Endothelial cell of umbilical vein (primary cell): ENCODE data around the gene ERBB4. TPM values are rescaled to one million over a fixed set of nuclear protein-coding genes. Genes with fewer than 3 reads are reported as not detected.

ENCODE experiments used
- BruUV-seq: library from RNA; stranded (reverse); fragments of 400-500 nt; replicated peaks from 2 replicates; lab custom pipeline; 2021; lab: Mats Ljungman, UMichigan
- CTCF ChIA-PET: fragments of 300-600, 350-600 bp; sonication (Branson Sonifier 250); formaldehyde crosslinking; loops from one replicate; lab custom pipeline; 2021; ENCODE audit warnings: antibody characterized with exemption, inconsistent platforms; lab: Charles Lee
- POLR2A ChIA-PET: fragments of 300-600, 350-600 bp; sonication (Branson Sonifier 250); formaldehyde crosslinking; loops from one replicate; lab custom pipeline; 2021; ENCODE audit warnings: antibody characterized with exemption, inconsistent platforms; lab: Charles Lee
- DNase-seq: peaks from one replicate; pipeline ENCODE4 v3.0.0-alpha.2; 2011; ENCODE audit warnings: low read depth, low spot score
- FAIRE-seq: peaks from 2 replicates; lab custom pipeline; 2011; peaks lifted over from hg19 to GRCh38; lab: Jason Lieb, UNC
- H2AFZ ChIP-seq: 2 replicates; pipeline ENCODE4 v1.6.0; 2012; ENCODE audit warnings: low read depth, low read length, control low read depth, inconsistent platforms
- H3K27ac ChIP-seq: 2 replicates; pipeline ENCODE4 v1.5.1; 2011; ENCODE audit warnings: low read depth, mild to moderate bottlenecking, control low read depth, low read length, moderate library complexity; ENCODE audit not compliant: insufficient read depth
- H3K27me3 ChIP-seq, 2 experiments: 2 replicates each; pipeline versions ENCODE4 v1.6.0 to v1.6.1; 2011; ENCODE audit warnings: low read length in 2 of 2, mixed read lengths in 1 of 2; ENCODE audit not compliant: control insufficient read depth in 2 of 2, insufficient read depth in 2 of 2
- H3K36me3 ChIP-seq, 2 experiments: 2 replicates in 1 of 2; 3 replicates in 1 of 2; pipeline ENCODE4 v1.5.1; 2011; ENCODE audit warnings: low read length in 2 of 2, mild to moderate bottlenecking in 1 of 2, moderate library complexity in 1 of 2; ENCODE audit not compliant: control insufficient read depth in 2 of 2, insufficient read depth in 2 of 2; ENCODE audit errors: extremely low read depth in 1 of 2
- H3K4me1 ChIP-seq: 3 replicates; pipeline ENCODE4 v1.5.1; 2011; ENCODE audit warnings: mild to moderate bottlenecking, low read length; ENCODE audit not compliant: control insufficient read depth, insufficient read depth; ENCODE audit errors: extremely low read depth
- H3K4me2 ChIP-seq: 2 replicates; pipeline ENCODE4 v1.6.1; 2011; ENCODE audit warnings: low read length, control low read depth, mixed read lengths; ENCODE audit not compliant: insufficient read depth
- H3K4me3 ChIP-seq, 3 experiments: fragments of 200-600 bp in 1 of 3; sonication (generic), shearing (Covaris generic) in 1 of 3; replicated peaks in 1 of 3; 2 replicates each; pipeline ENCODE4 v1.5.1; 2011 to 2016; ENCODE audit warnings: control low read depth in 3 of 3, low read length in 3 of 3, mild to moderate bottlenecking in 2 of 3, inconsistent platforms in 1 of 3, low read depth in 1 of 3, moderate library complexity in 1 of 3; ENCODE audit not compliant: insufficient read depth in 1 of 3
- H3K79me2 ChIP-seq: 2 replicates; pipeline ENCODE4 v1.6.0; 2012; ENCODE audit warnings: low read length, inconsistent platforms; ENCODE audit not compliant: control insufficient read depth, insufficient read depth
- H3K9ac ChIP-seq: replicated peaks from 2 replicates; pipeline ENCODE3; 2011; ENCODE audit warnings: low read length, control low read depth; ENCODE audit not compliant: insufficient read depth; ENCODE audit errors: extremely low read depth
- H3K9me1 ChIP-seq: replicated peaks from 3 replicates; pipeline ENCODE4 v1.6.0; 2011; ENCODE audit warnings: mild to moderate bottlenecking, low read length; ENCODE audit not compliant: control insufficient read depth, insufficient read depth; ENCODE audit errors: extremely low read depth
- H3K9me3 ChIP-seq: replicated peaks from 2 replicates; pipeline ENCODE4 v1.5.1; 2012; ENCODE audit warnings: low read length, inconsistent platforms; ENCODE audit not compliant: control insufficient read depth, insufficient read depth
- H4K20me1 ChIP-seq: replicated peaks from 2 replicates; pipeline ENCODE3; 2011; ENCODE audit warnings: mild to moderate bottlenecking, low read length; ENCODE audit not compliant: control insufficient read depth, insufficient read depth; ENCODE audit errors: extremely low read depth
- GATA2 ChIP-seq: IDR thresholded peaks from 2 replicates; pipeline ENCODE4 v1.7.0; 2011; ENCODE audit warnings: low read depth, mild to moderate bottlenecking, moderate library complexity, mixed read lengths, low read length; ENCODE audit not compliant: insufficient read length, insufficient read depth
- dilution Hi-C: fragments of 300-500 bp; cut with MboI; formaldehyde crosslinking; loops from one replicate; pipeline ENCODE4 v1.15.0; 2019; ENCODE audit warnings: low sequenced_read_pairs; ENCODE audit not compliant: extremely low pct_ligation_motif_present
- intact Hi-C: fragments of 100-400 bp; cut with micrococcal nuclease; formaldehyde crosslinking; loops from one replicate; pipeline ENCODE4 v1.10.0; 2022
- polyA plus RNA-seq, 4 experiments: library from polyadenylated mRNA; depleted of rRNA in 3 of 4; stranded (reverse) in 3 of 4; unstranded in 1 of 4; fragments of >200 nt; gene quantifications; 2 replicates each; pipeline versions ENCODE4 v1.2.1 to v1.2.3, GENCODE V29; 2011 to 2012; ENCODE audit warnings: missing spikeins in 1 of 4
- total RNA-seq: library from RNA; stranded (reverse); gene quantifications from 2 replicates; pipeline ENCODE4 v1.2.3, GENCODE V29; 2021
- TF ChIP-seq, protein P1 (sequence below), 2 donors: IDR thresholded peaks; 1 replicate in 1 of 2; 2 replicates in 1 of 2; pipeline ENCODE4 v1.5.1; 2011; ENCODE audit warnings: low read length in 2 of 2, mild to moderate bottlenecking in 2 of 2, moderate library complexity in 2 of 2, control low read depth in 1 of 2, inconsistent platforms in 1 of 2, low read depth in 1 of 2; ENCODE audit not compliant: insufficient read depth in 1 of 2; ENCODE audit errors: extremely low read depth in 1 of 2

ERBB4 gene
- total and polyA plus RNA-seq, 2 donors (not counting 3 experiments of a cell fraction or from before 2014, with no cell fraction given): 0.01 to 0.27 TPM

GRCh38 chr2:212549463-212549862, 10.9 kb upstream of the ERBB4 start:
- BruUV-seq: no TSS peak
- Histone ChIP-seq H3K9me3 (no peaks in the 10 kb centered on the region), H2AFZ (no peak overlapping the region), H3K4me1 (no peaks in the 10 kb centered on the region), H3K36me3 (no peaks in the 10 kb centered on the region), H3K9ac (no peak overlapping the region), H3K4me3 (no peak overlapping the region), H4K20me1 (no peaks in the 10 kb centered on the region), H3K79me2 (no peaks in the 10 kb centered on the region), H3K9me1 (no peaks in the 10 kb centered on the region), H3K27me3 (peaks cover 0 to 1% of the 10 kb centered on the region in 2 experiments), H3K27ac (no peak overlapping the region), H3K4me2 (no peak overlapping the region)
- TF ChIP-seq, protein P1, sequence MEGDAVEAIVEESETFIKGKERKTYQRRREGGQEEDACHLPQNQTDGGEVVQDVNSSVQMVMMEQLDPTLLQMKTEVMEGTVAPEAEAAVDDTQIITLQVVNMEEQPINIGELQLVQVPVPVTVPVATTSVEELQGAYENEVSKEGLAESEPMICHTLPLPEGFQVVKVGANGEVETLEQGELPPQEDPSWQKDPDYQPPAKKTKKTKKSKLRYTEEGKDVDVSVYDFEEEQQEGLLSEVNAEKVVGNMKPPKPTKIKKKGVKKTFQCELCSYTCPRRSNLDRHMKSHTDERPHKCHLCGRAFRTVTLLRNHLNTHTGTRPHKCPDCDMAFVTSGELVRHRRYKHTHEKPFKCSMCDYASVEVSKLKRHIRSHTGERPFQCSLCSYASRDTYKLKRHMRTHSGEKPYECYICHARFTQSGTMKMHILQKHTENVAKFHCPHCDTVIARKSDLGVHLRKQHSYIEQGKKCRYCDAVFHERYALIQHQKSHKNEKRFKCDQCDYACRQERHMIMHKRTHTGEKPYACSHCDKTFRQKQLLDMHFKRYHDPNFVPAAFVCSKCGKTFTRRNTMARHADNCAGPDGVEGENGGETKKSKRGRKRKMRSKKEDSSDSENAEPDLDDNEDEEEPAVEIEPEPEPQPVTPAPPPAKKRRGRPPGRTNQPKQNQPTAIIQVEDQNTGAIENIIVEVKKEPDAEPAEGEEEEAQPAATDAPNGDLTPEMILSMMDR (IDR thresholded peaks at IDR 0.05; ENCODE audit: extremely low read depth in 1 of 2, insufficient read depth in 1 of 2, low read depth in 1 of 2, low read length in 2 of 2): no peak
- no peak for TF ChIP-seq GATA2
- dilution Hi-C loops (no loop called here), intact Hi-C loops (loop anchor here (2.0 to 5.0 kb wide), 2 partner anchors 301 to 402 kb away; no protein-coding TSS in a partner anchor)
- FAIRE-seq (no peak), DNase-seq (no peak)
- POLR2A ChIA-PET: no interaction called here
- CTCF ChIA-PET: interaction anchor here (0.8 to 3.0 kb wide), 11 partner anchors 9 to 1464 kb away, joined by 3 to 57 read pairs (median 5); no protein-coding TSS in a partner anchor

- FAIRE-seq (peak; percentile 66), DNase-seq (peak; percentile 54)
- H3K27ac ChIP-seq: no peak overlapping the region
- BruUV-seq: no TSS peak
- H3K36me3 ChIP-seq: no peaks in the 10 kb centered on the region
- no peak overlapping the region for H3K4me2 ChIP-seq
- POLR2A ChIA-PET: no interaction called here
- no peak overlapping the region for H2AFZ ChIP-seq
- CTCF ChIA-PET: interaction anchor here (0.7 to 3.0 kb wide), 16 partner anchors 10 to 1517 kb away, joined by 3 to 57 read pairs (median 5); partner anchors contain the start of gene ERBB4
- no peaks in the 10 kb centered on the region for H3K9me3 ChIP-seq
- TF ChIP-seq, protein P1 (IDR thresholded peaks at IDR 0.05; ENCODE audit: extremely low read depth in 1 of 2, insufficient read depth in 1 of 2, low read depth in 1 of 2, low read length in 2 of 2): peak; percentile 12 to 13
- TF ChIP-seq GATA2: no peak
- H3K27me3 ChIP-seq: no peaks in the 10 kb centered on the region
- H4K20me1 ChIP-seq: no peaks in the 10 kb centered on the region
- dilution Hi-C loops: no loop called here
- H3K4me3 ChIP-seq: no peak overlapping the region
- H3K9ac ChIP-seq: no peak overlapping the region
- H3K4me1 ChIP-seq: no peaks in the 10 kb centered on the region
- H3K79me2 ChIP-seq: no peaks in the 10 kb centered on the region
- intact Hi-C loops: loop anchor here (1.0 to 5.0 kb wide), 5 partner anchors 300 to 1463 kb away; no protein-coding TSS in a partner anchor
- H3K9me1 ChIP-seq: no peaks in the 10 kb centered on the region
Measured at GRCh38 chr2:212548455-212548819, 9.8 kb upstream of the ERBB4 start.
